ENCODE results near the gene PPP1R9B.

Gene PPP1R9B

GRCh38 chr17:50125420-50125997 lies 25.0 kb downstream of the PPP1R9B start:
- no peak for DNase-seq (ENCODE audit: low read depth in 2 of 2)

- no peak for DNase-seq (ENCODE audit: low read depth in 2 of 2)
These were observed 26.7 kb downstream of the PPP1R9B start for GRCh38 chr17:50123649-50124349.

- DNase-seq (ENCODE audit: low read depth in 2 of 2) = no peak
These were observed 27.5 kb downstream of the PPP1R9B start for GRCh38 chr17:50122945-50123344.

GRCh38 chr17:50120475-50121253 lies 29.8 kb downstream of the PPP1R9B start:
- no peak for DNase-seq (ENCODE audit: low read depth in 2 of 2)

- no peak for DNase-seq (ENCODE audit: low read depth in 2 of 2)
These were observed 31.7 kb downstream of the PPP1R9B start for GRCh38 chr17:50118828-50119218.

GRCh38 chr17:50118076-50118827 lies 32.2 kb downstream of the PPP1R9B start:
- DNase-seq (ENCODE audit: low read depth in 2 of 2) = no peak

GRCh38 chr17:50117202-50118051 lies 33.0 kb downstream of the PPP1R9B start:
- no peak for DNase-seq (ENCODE audit: low read depth in 2 of 2)

- no peak for DNase-seq (ENCODE audit: low read depth in 2 of 2)
These were observed 34.7 kb downstream of the PPP1R9B start for GRCh38 chr17:50115756-50116155.

- no peak for DNase-seq (ENCODE audit: low read depth in 2 of 2)
These were observed 35.6 kb downstream of the PPP1R9B start for GRCh38 chr17:50114849-50115357.

GRCh38 chr17:50114401-50114800 lies 36.1 kb downstream of the PPP1R9B start:
- no peak for DNase-seq (ENCODE audit: low read depth in 2 of 2)

GRCh38 chr17:50113624-50114320 lies 36.7 kb downstream of the PPP1R9B start:
- no peak for DNase-seq (ENCODE audit: low read depth in 2 of 2)

- DNase-seq (ENCODE audit: low read depth in 2 of 2) = no peak
These were observed 37.8 kb downstream of the PPP1R9B start for GRCh38 chr17:50112694-50113093.

- no peak for DNase-seq (ENCODE audit: low read depth in 2 of 2)
These were observed 38.5 kb downstream of the PPP1R9B start for GRCh38 chr17:50111673-50112655.

GRCh38 chr17:50110591-50111349 lies 39.7 kb downstream of the PPP1R9B start:
- no peak for DNase-seq (ENCODE audit: low read depth in 2 of 2)

GRCh38 chr17:50109785-50110184 lies 40.7 kb downstream of the PPP1R9B start:
- DNase-seq (ENCODE audit: low read depth in 2 of 2) = no peak

- no peak for DNase-seq (ENCODE audit: low read depth in 2 of 2)
These were observed 41.3 kb downstream of the PPP1R9B start for GRCh38 chr17:50109207-50109606.

GRCh38 chr17:50108556-50108955 lies 41.9 kb downstream of the PPP1R9B start:
- DNase-seq (ENCODE audit: low read depth in 2 of 2) = no peak

GRCh38 chr17:50107790-50108414 lies 42.6 kb downstream of the PPP1R9B start:
- no peak for DNase-seq (ENCODE audit: low read depth in 2 of 2)

Data from fibroblast of skin of left biceps (primary cell).